H1 (cell line): ENCODE data around the gene KIF22. TPM values are rescaled to one million over a fixed set of nuclear protein-coding genes. Genes with fewer than 3 reads are reported as not detected.
"Not testable (repeated sequence)": the region's sequence is repeated elsewhere in the genome, so short reads cannot be mapped to it uniquely, and the experiment has no call there.

Experiments
- CTCF ChIA-PET: fragments of 300-600 bp; sonication (Branson Sonifier 250); formaldehyde crosslinking; loops from one replicate; lab custom pipeline; 2021; ENCODE audit not compliant: partially characterized antibody; lab: Charles Lee
- POLR2A ChIA-PET: fragments of 300-600 bp; sonication (Branson Sonifier 250); formaldehyde crosslinking; loops from one replicate; lab custom pipeline; 2021; ENCODE audit warnings: inconsistent platforms; ENCODE audit not compliant: partially characterized antibody; lab: Charles Lee
- DNase-seq, 2 experiments: peaks; one replicate each; pipeline versions ENCODE4 v3.0.0 to v3.0.0-alpha.2; 2010 to 2022; ENCODE audit warnings: low spot score in 2 of 2, low read depth in 1 of 2, mixed read lengths in 1 of 2
- FAIRE-seq: peaks from 2 replicates; lab custom pipeline; 2011; peaks lifted over from hg19 to GRCh38; lab: Jason Lieb, UNC
- H2AFZ ChIP-seq: 2 replicates; pipeline ENCODE4 v1.8.1; 2012; ENCODE audit warnings: low read length, inconsistent platforms
- H2AK5ac ChIP-seq: 2 replicates; pipeline ENCODE4 v1.6.1; 2013; ENCODE audit warnings: low read depth, low read length
- H2BK120ac ChIP-seq: replicated peaks from 2 replicates; pipeline ENCODE3; 2013; ENCODE audit warnings: low read depth, low read length, inconsistent platforms
- H2BK12ac ChIP-seq: 2 replicates; pipeline ENCODE4 v1.6.1; 2013; ENCODE audit warnings: low read depth, low read length
- H2BK15ac ChIP-seq: 2 replicates; pipeline ENCODE4 v1.6.1; 2013; ENCODE audit warnings: low read length
- H2BK20ac ChIP-seq: 2 replicates; pipeline ENCODE4 v1.6.1; 2013; ENCODE audit warnings: low read length
- H2BK5ac ChIP-seq: 2 replicates; pipeline ENCODE4 v1.6.1; 2013; ENCODE audit warnings: low read depth, low read length
- H3K14ac ChIP-seq: 2 replicates; pipeline ENCODE4 v1.6.1; 2013; ENCODE audit warnings: inconsistent platforms; ENCODE audit not compliant: insufficient read length
- H3K18ac ChIP-seq: 2 replicates; pipeline ENCODE4 v1.6.1; 2013; ENCODE audit warnings: low read length; ENCODE audit errors: extremely low read depth
- H3K23ac ChIP-seq: 2 replicates; pipeline ENCODE4 v1.6.1; 2013; ENCODE audit warnings: inconsistent platforms; ENCODE audit not compliant: insufficient read length
- H3K23me2 ChIP-seq: 2 replicates; pipeline ENCODE4 v1.6.1; 2013; ENCODE audit warnings: low read depth, low read length
- H3K27ac ChIP-seq: 2 replicates; pipeline ENCODE4 v1.6.1; 2011; ENCODE audit warnings: low read depth, low read length, inconsistent platforms
- H3K27me3 ChIP-seq, 4 experiments: replicated peaks in 1 of 4; 1 replicate in 1 of 4; 2 replicates in 3 of 4; pipeline versions ENCODE4 v1.6.1 to v1.8.1; 2011 to 2013; ENCODE audit warnings: low read length in 3 of 4, mild to moderate bottlenecking in 3 of 4, inconsistent platforms in 2 of 4, mixed read lengths in 2 of 4, moderate library complexity in 1 of 4; ENCODE audit not compliant: control insufficient read depth in 3 of 4, insufficient read depth in 3 of 4; ENCODE audit errors: extremely low read depth in 1 of 4
- H3K36me3 ChIP-seq, 4 experiments: 2 replicates each; pipeline versions ENCODE4 v1.6.1 to v1.8.1; 2011 to 2013; ENCODE audit warnings: mild to moderate bottlenecking in 4 of 4, low read length in 3 of 4, moderate library complexity in 2 of 4, control low read depth in 1 of 4, inconsistent platforms in 1 of 4; ENCODE audit not compliant: insufficient read depth in 4 of 4, control insufficient read depth in 2 of 4
- H3K4ac ChIP-seq: replicated peaks from 2 replicates; pipeline ENCODE3; 2013; ENCODE audit warnings: low read length, low read depth, mixed read lengths, inconsistent platforms; ENCODE audit not compliant: insufficient read length
- H3K4me1 ChIP-seq, 4 experiments: replicated peaks in 1 of 4; 1 replicate in 1 of 4; 2 replicates in 3 of 4; pipeline versions ENCODE4 v1.6.1 to v1.8.1; 2011 to 2013; ENCODE audit warnings: low read length in 3 of 4, inconsistent platforms in 2 of 4, mixed read lengths in 1 of 4; ENCODE audit not compliant: insufficient read depth in 4 of 4, control insufficient read depth in 3 of 4
- H3K4me2 ChIP-seq, 2 experiments: 2 replicates each; pipeline versions ENCODE4 v1.6.1 to v1.8.1; 2011 to 2013; ENCODE audit warnings: low read depth in 2 of 2, low read length in 2 of 2, control low read depth in 1 of 2, inconsistent platforms in 1 of 2, mild to moderate bottlenecking in 1 of 2; ENCODE audit not compliant: insufficient read depth in 1 of 2
- H3K4me3 ChIP-seq, 4 experiments: fragments of 200-600, 300-600 bp in 1 of 4; sonication (generic), shearing (Covaris generic), sonication (Bioruptor Twin) in 1 of 4; 2 replicates each; pipeline versions ENCODE4 v1.5.1 to v1.8.1; 2011 to 2016; ENCODE audit warnings: low read length in 4 of 4, low read depth in 3 of 4, control low read depth in 2 of 4, inconsistent platforms in 2 of 4, mild to moderate bottlenecking in 2 of 4, mixed read lengths in 1 of 4, moderate library complexity in 1 of 4; ENCODE audit not compliant: insufficient read depth in 2 of 4; ENCODE audit errors: extremely low read depth in 1 of 4
- H3K56ac ChIP-seq: replicated peaks from 2 replicates; pipeline ENCODE3; 2013; ENCODE audit warnings: low read depth, mild to moderate bottlenecking, mixed read lengths, low read length, inconsistent platforms; ENCODE audit not compliant: insufficient read length
- H3K79me1 ChIP-seq: 2 replicates; pipeline ENCODE4 v1.6.1; 2013; ENCODE audit warnings: low read depth, low read length, control low read depth
- H3K79me2 ChIP-seq, 2 experiments: 2 replicates each; pipeline versions ENCODE4 v1.6.1 to v1.8.1; 2012 to 2013; ENCODE audit warnings: low read length in 2 of 2, mild to moderate bottlenecking in 2 of 2, inconsistent platforms in 1 of 2; ENCODE audit not compliant: insufficient read depth in 2 of 2, control insufficient read depth in 1 of 2
- H3K9ac ChIP-seq, 4 experiments: replicated peaks in 1 of 4; 1 replicate in 1 of 4; 2 replicates in 3 of 4; pipeline versions ENCODE4 v1.6.1 to v1.8.1; 2011 to 2013; ENCODE audit warnings: low read depth in 3 of 4, low read length in 3 of 4, control low read depth in 2 of 4, mild to moderate bottlenecking in 2 of 4, moderate library complexity in 2 of 4, inconsistent platforms in 1 of 4; ENCODE audit errors: extremely low read depth in 1 of 4
- H3K9me3 ChIP-seq, 2 experiments: 2 replicates each; pipeline versions ENCODE4 v1.6.1 to v1.8.1; 2012 to 2013; ENCODE audit warnings: mild to moderate bottlenecking in 2 of 2, moderate library complexity in 2 of 2, control low read depth in 1 of 2, inconsistent platforms in 1 of 2, low read depth in 1 of 2, low read length in 1 of 2, mixed read lengths in 1 of 2; ENCODE audit not compliant: insufficient read depth in 2 of 2
- H4K20me1 ChIP-seq, 2 experiments: replicated peaks in 1 of 2; 2 replicates each; pipeline versions ENCODE3 to v1.8.1; 2011 to 2013; ENCODE audit warnings: inconsistent platforms in 2 of 2, low read length in 2 of 2, mild to moderate bottlenecking in 1 of 2; ENCODE audit not compliant: insufficient read depth in 2 of 2, control insufficient read depth in 1 of 2
- H4K5ac ChIP-seq: 2 replicates; pipeline ENCODE4 v1.6.1; 2013; ENCODE audit warnings: low read length, low read depth, mixed read lengths, inconsistent platforms; ENCODE audit not compliant: insufficient read length
- H4K8ac ChIP-seq: 2 replicates; pipeline ENCODE4 v1.8.0; 2013; ENCODE audit warnings: mild to moderate bottlenecking, moderate library complexity, low read length, inconsistent platforms; ENCODE audit not compliant: insufficient read depth; ENCODE audit errors: extremely low read depth
- H4K91ac ChIP-seq: replicated peaks from 2 replicates; pipeline ENCODE3; 2013; ENCODE audit warnings: low read length, mixed read lengths, inconsistent platforms; ENCODE audit not compliant: insufficient read length
- WGBS, 2 experiments: shearing (Covaris generic) in 1 of 2; methylation state at CpG; one replicate each; pipeline versions ENCODE4 v1.1.6 to v1.1.7; 2013 to 2015; ENCODE audit warnings: low lambda C conversion rate in 2 of 2, mixed read lengths in 2 of 2, inconsistent platforms in 1 of 2, low coverage in 1 of 2, missing lambda C conversion rate in 1 of 2; ENCODE audit not compliant: insufficient replicate concordance in 2 of 2, insufficient coverage in 1 of 2, insufficient read length in 1 of 2; ENCODE audit errors: extremely low coverage in 1 of 2, missing lambda C conversion rate in 1 of 2; 5-methylcytosine and 5-hydroxymethylcytosine counted together
- polyA plus RNA-seq, 7 experiments: library from polyadenylated mRNA; depleted of rRNA in 3 of 7; stranded (reverse) in 5 of 7; unstranded in 2 of 7; fragments of >200 nt in 5 of 7; fragments of 200-250 nt in 2 of 7; gene quantifications; 1 replicate in 5 of 7; 2 replicates in 1 of 7; 4 replicates in 1 of 7; pipeline versions ENCODE4 v1.2.1 to v1.2.3, GENCODE V29; 2011 to 2013; ENCODE audit warnings: missing spikeins in 2 of 7, mixed read lengths in 2 of 7
- total RNA-seq: library from RNA; stranded (reverse); fragmentation: NEBNext Ultra II Directional; extraction: Animal tissue kit (Norgen Biotek cat#: 25700); gene quantifications from 2 replicates; pipeline ENCODE4 v1.2.1, GENCODE V29; 2021

The KIF22 gene
- total and polyA plus RNA-seq, 2 of the 8 experiments (the other 6 are each of a cell fraction or from before 2014, with no cell fraction given), result 139 to 142 TPM

GRCh38 chr16:29772330-29772729 lies 18.2 kb upstream of the KIF22 start:
- not testable (repeated sequence) for H3K36me3 ChIP-seq, H3K4ac ChIP-seq, H2BK12ac ChIP-seq, H3K4me3 ChIP-seq, H3K9me3 ChIP-seq, H2BK5ac ChIP-seq, H2BK15ac ChIP-seq, H4K20me1 ChIP-seq, H3K79me1 ChIP-seq, H3K27me3 ChIP-seq, H2AFZ ChIP-seq, H3K56ac ChIP-seq, H4K91ac ChIP-seq, DNase-seq, FAIRE-seq, H3K23me2 ChIP-seq, H3K23ac ChIP-seq, H3K27ac ChIP-seq, H3K4me1 ChIP-seq, H3K9ac ChIP-seq, H2BK20ac ChIP-seq, H3K4me2 ChIP-seq, H2AK5ac ChIP-seq, H3K79me2 ChIP-seq, H4K8ac ChIP-seq, H3K18ac ChIP-seq, H3K14ac ChIP-seq, H4K5ac ChIP-seq, H2BK120ac ChIP-seq
- POLR2A ChIA-PET, result interaction anchor here (1.0 to 2.9 kb wide), 3 partner anchors 29 to 93 kb away, joined by 4 to 8 read pairs (median 4); no protein-coding TSS in a partner anchor
- WGBS, 2 experiments, result 92% methylated on average over 7 of the region's 7 CpGs; no CpG with 5 or more reads in 1 of the 2 experiments
- CTCF ChIA-PET, result interaction anchor here (0.7 to 3.2 kb wide), 5 partner anchors 13 to 71 kb away, joined by 3 to 22 read pairs (median 4); no protein-coding TSS in a partner anchor
